T1000 (cell line): ENCODE measurements around the gene BCL10.

Source experiments
- DNase-seq: peaks from one replicate; lab custom pipeline; 2025; ENCODE audit warnings: mixed read lengths; lab: John Stamatoyannopoulos, UW

BCL10 gene

DNA sequence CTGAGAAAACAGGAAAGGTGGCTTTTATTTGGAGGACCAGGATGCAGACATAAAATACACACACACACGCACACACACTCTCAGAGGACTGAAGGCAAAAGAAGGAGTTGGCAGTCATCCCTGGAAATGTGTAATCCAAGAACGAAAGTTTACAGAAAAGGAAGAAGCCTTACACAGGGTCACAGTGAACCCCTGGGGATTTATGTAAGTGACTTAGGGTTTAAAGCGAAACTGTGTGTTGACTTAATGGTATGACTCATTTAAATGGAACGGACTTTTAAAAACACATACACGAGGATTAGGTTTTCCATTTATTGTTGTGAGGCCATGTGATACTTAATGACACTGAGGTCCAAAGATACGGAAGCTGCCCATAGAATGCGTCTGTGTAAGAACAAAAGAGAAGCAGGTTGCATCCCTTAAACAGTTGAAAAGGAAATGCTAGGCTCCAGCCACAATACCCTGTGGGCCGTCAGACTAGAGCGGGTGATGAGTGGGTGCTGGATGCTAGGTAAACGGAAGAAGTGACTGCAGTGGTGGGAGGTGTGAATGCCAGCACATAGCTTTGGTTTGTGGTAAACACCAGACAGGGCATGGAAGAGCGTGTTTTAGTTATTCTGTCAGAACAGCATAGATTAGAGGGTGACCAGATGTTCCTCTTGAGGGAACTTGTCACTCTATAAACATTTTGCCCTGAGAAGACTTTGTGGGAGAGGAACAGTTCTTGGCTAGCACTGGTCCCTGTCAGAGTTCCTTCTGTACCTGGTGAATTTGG is 21.6 kb upstream of the BCL10 start:
- peak; percentile 79 for DNase-seq

DNA sequence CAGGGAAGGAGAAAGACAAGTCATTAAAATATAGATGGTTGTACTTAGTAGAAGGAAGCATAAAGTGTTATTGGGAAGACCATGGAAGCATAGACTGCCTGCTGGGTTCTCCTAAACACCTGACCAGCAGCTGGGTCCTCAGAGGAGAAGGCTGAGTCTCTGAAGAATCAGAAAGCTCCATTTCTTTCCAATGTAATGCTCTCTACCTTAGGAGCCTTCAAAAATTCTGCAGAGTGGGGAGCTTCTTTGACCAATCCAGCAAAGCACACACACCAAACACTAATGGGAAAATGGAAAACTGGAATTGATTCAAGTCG is 21.1 kb upstream of the BCL10 start:
- DNase-seq = no peak

DNA sequence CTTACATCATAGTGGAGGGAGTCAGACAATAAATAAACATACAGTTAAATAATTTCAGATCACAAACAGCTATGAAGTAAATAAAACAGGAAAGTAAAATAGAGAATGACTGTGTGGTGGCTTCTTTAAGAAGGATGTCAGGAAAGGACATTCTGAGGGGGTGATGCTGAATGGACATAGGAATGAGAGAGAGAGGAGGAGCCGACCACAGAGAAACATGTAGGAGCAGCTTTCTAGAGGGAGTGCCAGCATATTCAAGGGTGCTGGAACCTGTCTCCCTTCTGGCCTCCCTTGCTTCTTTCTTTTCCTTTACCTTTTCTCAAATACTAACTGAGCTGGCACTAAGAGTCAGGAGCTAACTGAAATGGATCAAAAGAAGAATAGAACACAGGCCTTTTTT is 20.5 kb upstream of the BCL10 start:
- DNase-seq = no peak

DNA sequence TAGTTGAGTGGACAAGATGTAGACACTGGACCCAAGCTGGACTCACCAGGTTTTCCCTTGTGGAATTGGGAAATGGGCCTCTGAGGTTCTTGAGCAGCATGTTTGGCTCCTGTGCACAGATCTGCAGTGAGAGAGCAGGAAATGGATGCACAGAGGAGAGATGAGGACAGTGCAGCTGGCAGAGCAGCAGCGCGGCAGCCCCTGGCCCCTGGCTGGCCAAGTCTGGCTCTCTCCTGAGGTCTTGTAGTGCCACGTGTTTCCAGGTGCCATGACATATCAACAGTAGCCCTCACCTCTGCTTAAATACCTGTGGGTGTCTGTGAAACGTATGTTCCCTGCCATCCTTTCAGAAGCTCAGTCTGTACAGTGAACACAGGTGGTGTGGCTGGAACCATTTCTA is 19.2 kb upstream of the BCL10 start:
- no peak for DNase-seq

DNA sequence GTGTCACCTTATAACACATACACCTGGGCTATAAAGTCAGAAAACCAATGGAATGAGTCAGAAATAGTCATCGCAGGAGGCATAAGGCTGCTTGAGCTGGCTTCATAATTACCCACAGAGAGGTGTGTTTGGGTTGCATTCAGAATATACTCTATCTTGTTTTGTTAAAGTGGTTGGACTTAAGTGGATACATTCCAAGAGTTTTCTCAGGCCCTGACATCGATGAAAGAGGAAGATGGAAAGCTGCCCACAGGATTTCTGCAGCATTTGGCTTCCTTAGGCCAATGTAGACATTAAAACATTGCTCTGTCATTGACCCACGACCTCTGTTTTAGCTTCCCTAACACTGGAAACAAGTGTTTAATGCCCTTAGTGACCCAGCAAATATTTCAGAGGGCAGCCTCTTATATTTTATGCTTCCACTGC is 18.6 kb upstream of the BCL10 start:
- no peak for DNase-seq

DNA sequence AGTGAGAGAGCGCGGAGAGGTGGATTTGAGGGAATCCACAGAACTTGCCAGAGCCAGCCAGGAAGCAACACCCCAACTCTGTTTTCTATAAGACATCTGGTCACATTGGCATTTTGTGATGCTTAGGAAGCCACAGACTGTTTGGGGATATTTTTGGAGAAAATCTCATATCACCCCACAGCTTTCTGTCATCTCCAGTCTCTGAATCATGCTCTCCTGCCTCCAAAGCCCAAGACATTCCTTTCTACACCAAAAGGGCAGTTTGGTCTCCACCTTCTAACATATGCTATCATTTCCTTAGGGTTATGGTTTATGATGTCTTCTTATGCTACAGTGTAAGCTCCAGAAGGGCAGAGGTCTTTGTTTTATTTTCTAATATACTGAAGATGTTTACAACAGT is 14.4 kb upstream of the BCL10 start:
- DNase-seq = no peak

DNA sequence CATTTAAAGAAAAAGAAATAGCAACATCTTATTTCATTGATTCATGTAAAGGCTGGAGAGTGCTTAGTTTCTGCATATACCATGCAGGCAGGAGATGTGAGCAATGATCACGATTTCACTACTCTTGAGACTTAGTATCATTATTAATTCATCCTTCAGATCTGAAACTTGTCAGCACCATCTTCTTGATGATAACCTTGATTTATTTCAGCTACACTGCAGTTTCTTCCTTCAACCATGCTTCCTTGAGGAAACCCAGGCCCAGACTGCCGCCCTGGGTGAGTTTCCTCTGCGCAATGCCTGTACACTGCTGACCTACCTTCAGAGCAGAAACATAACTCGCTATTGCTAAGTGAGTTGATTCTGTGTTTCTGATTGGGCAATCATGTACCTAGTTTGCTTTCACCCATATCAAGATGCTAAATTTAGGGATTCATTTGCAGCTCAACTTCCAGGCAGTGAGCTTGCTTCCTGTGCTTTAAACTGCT is 13.5 kb upstream of the BCL10 start:
- DNase-seq = no peak

DNA sequence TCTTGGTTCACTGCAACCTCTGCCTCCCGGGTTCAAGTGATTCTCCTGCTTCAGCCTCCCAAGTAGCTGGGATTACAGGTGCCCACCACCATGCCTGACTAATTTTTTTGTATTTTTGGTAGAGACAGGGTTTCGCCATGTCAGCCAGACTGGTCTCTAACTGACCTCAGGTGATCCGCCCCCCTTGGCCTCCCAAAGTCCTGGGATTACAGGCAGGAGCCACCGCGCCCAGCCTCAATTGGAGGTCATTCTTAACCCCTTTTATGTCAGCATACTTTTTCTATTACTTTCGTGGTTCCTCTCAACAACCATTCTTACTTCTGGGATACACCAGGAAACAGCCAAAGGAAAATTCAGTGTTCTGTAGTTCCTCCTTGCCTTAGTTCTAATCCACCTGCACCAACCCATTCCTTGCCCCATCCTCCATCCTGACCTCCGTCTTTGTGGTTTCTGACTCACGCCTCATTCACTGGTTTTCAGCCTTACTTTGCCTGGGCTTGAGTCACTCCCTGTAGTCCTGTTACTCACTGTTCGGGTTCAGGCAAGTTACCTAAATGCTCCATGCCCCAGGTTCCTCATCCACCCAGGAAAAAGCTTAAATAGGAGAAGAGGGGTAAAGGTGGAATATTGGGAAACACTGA is 12.9 kb upstream of the BCL10 start:
- DNase-seq = peak; percentile 64

DNA sequence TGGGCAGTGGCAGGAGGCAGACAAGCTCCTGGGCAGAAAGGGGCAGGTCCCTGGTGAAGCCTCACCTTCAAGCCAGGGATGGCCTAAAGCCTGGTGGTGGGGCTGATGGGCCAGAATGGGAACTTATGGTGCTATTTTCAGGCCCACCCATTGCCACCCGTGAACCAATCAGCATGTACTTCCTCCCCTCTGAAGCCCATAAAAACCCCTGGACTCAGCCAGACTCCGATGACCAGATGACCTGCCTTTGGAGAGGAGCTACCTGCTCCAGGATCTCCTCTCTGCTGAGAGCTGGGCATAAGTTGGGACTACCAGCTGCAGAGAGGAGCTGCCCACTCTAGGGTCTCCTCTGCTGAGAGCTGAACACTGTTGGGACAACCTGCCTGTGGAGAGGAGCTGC is 7.8 kb upstream of the BCL10 start:
- no peak for DNase-seq

DNA sequence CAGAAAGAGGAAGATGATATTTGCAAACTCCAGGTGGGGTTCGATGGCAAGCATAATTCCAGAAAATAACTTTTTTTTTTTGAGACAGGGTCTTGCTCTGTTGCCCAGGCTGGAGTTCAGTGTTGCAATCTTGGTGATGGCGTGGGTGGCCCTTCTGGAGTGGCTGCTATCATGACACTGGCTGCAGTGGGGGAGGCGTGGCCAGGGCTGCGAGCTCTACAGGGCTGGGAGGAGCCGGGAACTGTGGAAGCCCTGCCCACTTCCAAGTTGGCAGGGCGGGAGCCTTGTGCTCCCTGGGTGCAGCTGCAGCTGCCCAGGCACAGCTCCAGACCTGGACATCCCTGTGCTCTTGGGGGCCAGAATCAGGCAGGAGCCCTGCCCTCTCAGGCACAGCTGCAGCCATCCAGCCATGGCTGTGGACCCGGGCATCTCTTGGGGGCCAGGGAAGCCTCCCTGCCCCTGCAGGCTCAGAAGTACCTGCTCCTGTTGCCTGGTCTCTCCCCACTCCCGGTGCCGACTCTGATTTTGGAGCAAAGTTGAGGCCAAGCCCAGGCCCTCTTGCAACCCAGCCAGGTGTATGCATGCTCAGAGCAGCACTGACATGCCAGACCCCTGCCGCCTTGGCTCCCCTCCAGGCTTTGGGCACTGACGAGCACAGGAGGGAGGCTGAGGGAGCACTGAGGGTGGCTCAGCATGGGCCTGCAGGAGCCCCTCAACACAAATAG is 7.2 kb upstream of the BCL10 start:
- no peak for DNase-seq

DNA sequence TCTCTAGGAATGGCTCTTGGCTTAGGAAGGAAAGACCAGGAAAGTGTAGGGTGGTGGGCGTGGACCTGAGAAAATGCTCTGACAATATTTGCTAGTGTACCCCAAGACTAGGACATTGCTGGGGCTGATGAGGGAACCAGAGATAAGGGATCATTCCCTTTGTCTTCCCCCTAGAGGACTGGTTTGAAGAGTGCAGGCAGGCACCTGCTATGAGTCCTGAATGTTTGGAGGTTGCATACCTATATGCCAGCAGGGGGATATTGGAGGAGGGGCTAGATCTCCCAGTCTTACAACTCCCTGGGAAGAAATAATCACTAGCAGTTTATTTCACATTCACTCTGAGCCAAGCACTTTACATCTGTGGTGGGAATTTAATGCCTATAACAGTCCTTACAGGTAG is 6.0 kb upstream of the BCL10 start:
- DNase-seq = no peak

DNA sequence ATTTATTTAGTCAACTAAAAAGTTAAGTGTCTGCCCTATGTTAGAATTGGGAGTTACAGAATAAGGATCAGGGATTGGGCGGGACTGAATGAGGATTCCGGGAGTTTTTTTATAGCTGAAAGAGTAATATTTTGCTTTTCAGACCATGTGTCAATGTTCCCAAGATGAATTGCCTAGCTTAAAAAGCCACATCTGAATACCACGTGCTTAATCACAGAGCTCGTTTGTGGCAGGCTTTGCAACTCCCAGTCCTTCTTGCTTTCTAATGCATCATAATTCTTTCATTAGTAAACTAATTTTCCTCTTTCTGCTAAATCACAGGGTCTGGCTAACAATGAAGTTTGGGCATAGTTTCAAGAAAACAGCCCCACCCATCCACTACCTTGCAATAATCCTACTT is 4.2 kb upstream of the BCL10 start:
- no peak for DNase-seq

DNA sequence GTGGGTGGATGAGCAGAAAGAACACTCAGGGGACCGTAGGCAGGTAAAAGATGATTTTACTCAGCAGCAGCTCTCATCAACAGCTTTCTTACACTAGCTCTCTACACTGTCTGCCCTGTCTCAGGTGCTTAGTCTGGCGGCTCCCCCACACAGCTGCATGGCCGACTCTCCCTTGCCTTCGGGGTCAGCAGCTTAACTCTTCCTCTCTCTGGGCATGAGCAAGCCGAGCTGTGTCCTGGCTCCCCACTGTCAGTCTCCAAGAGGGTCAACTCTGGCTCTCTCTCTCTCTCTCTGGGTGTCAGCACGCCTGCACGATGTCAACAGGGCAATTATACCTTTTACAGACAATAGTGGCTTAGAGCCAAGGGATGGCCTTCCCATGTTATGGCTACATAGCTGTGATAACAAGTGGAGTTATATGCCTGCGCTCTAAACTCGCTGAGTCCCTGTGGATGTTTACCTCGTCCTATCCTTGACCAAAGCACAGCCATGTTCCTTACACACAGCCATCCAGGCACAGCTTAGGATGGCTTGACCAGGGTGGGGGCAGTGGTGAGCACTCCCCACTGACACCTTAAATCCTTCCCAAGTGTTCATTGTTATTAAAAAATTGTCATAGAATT is 3.1 kb upstream of the BCL10 start:
- DNase-seq = no peak

DNA sequence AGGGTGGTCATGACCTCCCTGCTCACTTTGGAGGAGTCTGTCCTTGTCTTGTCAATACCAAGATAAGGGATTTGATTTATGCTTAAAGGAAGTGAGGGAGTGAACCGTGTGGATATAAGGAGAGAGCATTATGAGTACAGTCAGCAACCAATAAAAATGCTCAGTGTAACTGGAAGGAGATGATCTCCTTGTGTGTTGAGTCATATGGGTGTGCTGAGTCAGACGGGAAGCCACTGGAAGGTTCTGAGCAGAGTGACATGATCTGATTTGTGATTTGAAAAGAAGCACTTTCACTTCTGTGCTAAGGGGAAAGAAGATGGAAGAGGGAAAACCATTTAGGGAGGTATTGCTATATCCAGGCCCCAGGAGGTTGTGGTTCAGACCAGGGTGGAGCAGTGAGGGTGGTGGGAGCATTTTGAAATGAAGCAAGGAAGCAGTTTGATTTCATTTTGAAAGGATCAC is 2.5 kb upstream of the BCL10 start:
- DNase-seq = peak; percentile 39

DNA sequence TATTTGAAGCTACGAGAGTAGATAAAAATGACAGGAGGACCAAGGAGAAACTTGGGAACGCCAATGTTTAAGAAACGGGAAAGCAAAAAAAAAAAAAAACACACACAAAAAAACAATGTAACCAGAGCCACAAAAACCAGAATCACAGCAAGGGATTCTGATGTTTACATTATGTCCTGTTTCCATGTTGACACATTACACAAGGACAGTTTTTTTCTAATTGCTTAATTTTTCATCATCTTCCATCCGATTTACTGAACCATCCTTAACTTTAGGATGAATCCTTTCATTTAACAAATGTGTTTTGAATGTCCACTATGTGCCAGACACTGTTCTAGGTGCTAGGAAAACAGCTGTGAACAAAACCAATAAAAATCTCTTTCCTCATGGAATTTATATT is 1.4 kb upstream of the BCL10 start:
- no peak for DNase-seq

DNA sequence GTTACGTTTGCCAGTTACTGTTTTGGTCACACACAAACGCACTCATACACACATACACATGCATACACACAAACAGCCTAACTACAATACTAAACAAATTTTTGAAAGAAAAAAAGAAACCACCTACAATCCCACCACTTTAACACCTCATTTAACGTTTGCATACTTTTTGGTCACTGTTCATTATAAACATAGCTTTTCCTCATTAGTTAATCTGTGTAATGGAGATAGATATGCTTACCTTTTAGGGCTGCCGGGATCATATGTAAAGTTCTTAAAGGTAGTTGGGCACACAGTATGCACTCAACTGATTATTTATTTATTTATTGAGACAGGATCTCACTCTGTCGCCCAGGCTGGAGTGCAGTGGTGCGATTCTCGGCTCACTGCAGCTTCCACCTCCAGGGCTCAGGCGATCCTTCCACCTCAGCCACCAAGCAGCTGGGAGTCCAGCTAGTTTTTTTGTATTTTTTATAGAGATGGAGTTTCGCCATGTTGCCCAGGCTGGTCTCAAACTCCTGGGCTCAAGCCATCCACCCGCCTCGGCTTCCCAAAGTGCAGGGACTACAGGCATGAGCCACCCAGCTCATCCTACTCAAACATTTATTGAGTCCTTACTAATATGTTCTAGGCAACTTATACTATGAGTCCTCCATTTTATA is 677 bp upstream of the BCL10 start:
- no peak for DNase-seq

DNA sequence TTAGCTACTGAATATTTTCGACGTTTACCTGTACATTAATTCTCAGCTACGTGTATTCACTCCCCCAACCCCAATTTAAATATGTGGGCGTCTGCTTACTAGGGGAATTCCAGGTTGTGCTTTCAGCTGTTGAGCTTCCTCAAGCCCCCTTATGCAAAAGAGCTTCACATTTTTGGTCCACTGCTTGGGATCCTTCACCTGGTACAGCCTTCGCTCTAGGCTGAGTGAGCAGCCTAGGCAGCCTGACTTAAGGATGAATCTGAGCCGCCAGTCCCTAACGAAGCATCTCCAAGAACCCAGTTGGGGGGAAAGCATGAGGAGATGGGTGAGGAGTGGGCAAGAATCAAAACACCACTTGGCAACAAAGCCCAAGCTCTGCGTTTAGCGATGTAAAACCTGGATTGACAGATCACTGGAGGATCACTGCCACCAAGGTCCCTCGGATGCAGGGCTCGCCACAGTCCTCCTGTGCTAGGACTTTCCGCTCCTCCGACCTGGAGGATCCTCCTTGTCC is 674 bp downstream of the BCL10 start:
- DNase-seq = no peak

DNA sequence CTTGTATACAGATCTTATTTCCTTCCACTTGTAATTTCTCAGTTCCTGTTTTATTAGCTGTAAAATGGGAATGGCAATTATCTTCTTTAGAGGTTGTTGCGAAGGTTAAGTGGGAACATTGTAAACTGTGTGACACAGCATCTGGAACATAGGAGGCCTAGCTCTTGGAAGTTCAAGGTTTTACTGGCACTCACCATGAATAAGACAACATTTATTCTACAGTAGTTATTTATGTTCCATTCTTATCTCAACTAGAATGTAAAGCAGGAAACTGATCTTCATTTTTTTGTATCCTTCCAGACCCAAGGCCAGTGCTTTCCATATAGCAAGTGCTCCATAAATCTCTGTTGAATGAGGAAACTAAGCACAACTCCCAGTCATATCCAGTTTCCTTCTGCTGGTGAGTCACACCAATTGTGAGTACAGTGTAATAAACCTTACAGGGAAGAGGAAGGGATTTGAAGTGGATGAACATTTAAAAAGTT is 1.4 kb downstream of the BCL10 start:
- DNase-seq = no peak

DNA sequence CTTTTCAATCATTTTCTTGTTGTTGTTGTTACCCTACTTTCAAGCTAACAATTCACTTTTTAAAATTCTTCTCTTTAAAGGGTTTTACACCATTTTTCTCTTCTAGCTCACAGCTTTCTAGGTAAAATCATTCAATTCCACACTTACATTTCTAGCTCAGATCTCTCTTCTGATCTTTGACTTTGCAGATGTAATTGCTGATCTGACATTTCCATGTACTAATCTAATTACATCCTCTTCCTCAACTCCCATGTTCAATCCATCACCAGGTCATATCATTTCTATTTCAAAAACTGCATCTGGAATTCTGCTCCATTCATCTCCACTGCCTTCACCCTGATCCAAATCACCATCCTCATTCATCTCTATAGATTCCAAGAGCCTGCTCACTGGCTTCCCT is 3.0 kb downstream of the BCL10 start:
- DNase-seq = no peak

DNA sequence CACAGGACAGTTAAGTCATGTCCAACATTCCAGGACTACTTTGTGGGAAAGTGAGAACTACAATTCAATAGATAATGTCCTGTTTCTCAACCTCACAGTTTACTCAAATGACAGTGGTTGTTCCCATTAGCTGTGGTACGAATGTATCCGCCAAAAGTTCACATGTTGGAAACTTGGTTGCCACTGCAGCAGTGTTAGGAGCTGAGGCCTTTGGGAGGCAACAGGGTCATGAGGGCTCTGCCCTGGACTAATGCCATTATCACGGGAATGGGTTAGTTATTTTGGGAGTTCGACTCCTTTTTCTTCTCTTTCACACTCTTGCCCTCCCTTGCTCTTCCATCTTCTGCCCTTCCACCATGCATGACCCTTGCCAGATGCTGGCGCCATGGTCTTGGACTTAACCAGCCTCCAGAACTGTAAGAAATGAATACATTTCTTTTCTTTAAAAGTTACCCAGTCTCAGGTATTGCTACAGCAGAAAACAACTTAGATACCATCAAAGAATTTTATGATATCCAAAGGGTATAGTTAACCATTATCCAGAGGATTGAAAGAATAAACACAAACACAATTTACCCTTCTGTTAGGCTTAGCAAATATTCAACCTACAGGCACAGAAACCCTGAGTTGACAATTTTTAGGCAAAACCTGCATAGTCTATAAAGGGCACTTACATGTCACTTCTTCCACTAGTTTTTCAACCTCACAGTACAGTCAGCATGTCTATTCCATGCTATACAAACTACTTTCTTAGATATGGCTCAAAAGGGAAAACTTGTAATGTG is 7.4 kb downstream of the BCL10 start:
- no peak for DNase-seq

DNA sequence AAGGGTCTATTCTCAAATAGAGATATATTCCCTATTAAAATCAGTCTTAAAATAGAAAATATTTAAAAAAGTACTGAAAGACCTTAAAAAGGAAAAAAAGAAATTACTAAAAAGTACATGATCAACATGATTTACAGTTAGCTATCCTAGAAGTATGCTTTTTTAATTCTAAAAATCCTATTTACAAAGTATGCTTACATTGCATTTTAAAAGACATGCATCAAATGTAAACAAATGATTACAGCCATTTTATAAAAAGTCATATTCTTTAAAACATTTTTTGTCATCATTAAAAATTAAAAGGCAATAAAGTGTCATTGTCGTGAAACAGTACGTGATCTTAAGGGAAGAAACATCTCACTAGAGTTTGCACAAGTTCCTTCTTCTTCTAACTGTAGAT is 9.1 kb downstream of the BCL10 start:
- no peak for DNase-seq
